ENCODE measurements around the gene NF2. TPM values are rescaled to one million over a fixed set of nuclear protein-coding genes. Genes with fewer than 3 reads are reported as not detected.

NF2 gene
- total RNA-seq, 4 donors from 2014 or later = 39.8 to 61.0 (median 45.1) TPM

- H3K27ac ChIP-seq = no peak overlapping the region
- peaks cover 0 to 3% (median 0%) of the 10 kb centered on the region in 3 donors for H3K4me1 ChIP-seq
- no peak overlapping the region for H3K4me3 ChIP-seq
- ATAC-seq = no peak
- no peaks in the 10 kb centered on the region for H3K9me3 ChIP-seq
- TF ChIP-seq CTCF (IDR thresholded peaks at IDR 0.05) (no peak), POLR2AphosphoS5 (IDR thresholded peaks at IDR 0.05) (no peak), EP300 (IDR thresholded peaks at IDR 0.05) (no peak), POLR2A (IDR thresholded peaks at IDR 0.05) (no peak)
- WGBS, 2 donors (ENCODE audit: low coverage in 1 of 2) = 79 to 81% methylated on average over 3 of the region's 4 CpGs
- no peaks in the 10 kb centered on the region for H3K27me3 ChIP-seq
- H3K36me3 ChIP-seq = peaks cover 0 to 93% of the 10 kb centered on the region in 2 donors
Measured at GRCh38 chr22:29658176-29658575, 54.7 kb downstream of the NF2 start.

GRCh38 chr22:29660021-29660420 is 56.6 kb downstream of the NF2 start:
- Histone ChIP-seq H3K27ac (no peak overlapping the region), H3K4me3 (no peak overlapping the region), H3K36me3 (peaks cover 0 to 99% of the 10 kb centered on the region in 2 donors), H3K9me3 (no peaks in the 10 kb centered on the region), H3K27me3 (no peaks in the 10 kb centered on the region), H3K4me1 (peaks cover 0 to 3% (median 0%) of the 10 kb centered on the region in 3 donors)
- TF ChIP-seq POLR2A (IDR thresholded peaks at IDR 0.05) (no peak), EP300 (IDR thresholded peaks at IDR 0.05) (no peak), POLR2AphosphoS5 (IDR thresholded peaks at IDR 0.05) (no peak), CTCF (IDR thresholded peaks at IDR 0.05) (no peak)
- ATAC-seq = no peak
- WGBS, 2 donors (ENCODE audit: low coverage in 1 of 2) = 80% methylated on average over 6 of the region's 11 CpGs; no CpG with 5 or more reads in 1 of the 2 donors

- no peak overlapping the region for H3K4me3 ChIP-seq
- no peak for ATAC-seq
- 42 to 47% methylated on average over 2 of the region's 2 CpGs for WGBS, 2 donors (ENCODE audit: low coverage in 1 of 2)
- H3K27ac ChIP-seq = no peak overlapping the region
- H3K27me3 ChIP-seq = no peaks in the 10 kb centered on the region
- TF ChIP-seq POLR2AphosphoS5 (IDR thresholded peaks at IDR 0.05) (no peak), EP300 (IDR thresholded peaks at IDR 0.05) (no peak), CTCF (IDR thresholded peaks at IDR 0.05) (no peak), POLR2A (IDR thresholded peaks at IDR 0.05) (no peak)
- no peaks in the 10 kb centered on the region for H3K9me3 ChIP-seq
- peaks cover 0 to 98% of the 10 kb centered on the region in 2 donors for H3K36me3 ChIP-seq
- peaks cover 0 to 3% (median 0%) of the 10 kb centered on the region in 3 donors for H3K4me1 ChIP-seq
Measured at GRCh38 chr22:29661336-29661735, 57.9 kb downstream of the NF2 start.

GRCh38 chr22:29663180-29663821 is 59.9 kb downstream of the NF2 start:
- no peak for ATAC-seq
- Histone ChIP-seq H3K4me1 (peaks cover 0 to 3% (median 0%) of the 10 kb centered on the region in 3 donors), H3K9me3 (no peaks in the 10 kb centered on the region), H3K27ac (no peak overlapping the region), H3K4me3 (no peak overlapping the region), H3K36me3 (peaks cover 0 to 98% of the 10 kb centered on the region in 2 donors), H3K27me3 (no peaks in the 10 kb centered on the region)
- TF ChIP-seq POLR2A (IDR thresholded peaks at IDR 0.05) (no peak), CTCF (IDR thresholded peaks at IDR 0.05) (no peak), POLR2AphosphoS5 (IDR thresholded peaks at IDR 0.05) (no peak), EP300 (IDR thresholded peaks at IDR 0.05) (no peak)
- WGBS, 2 donors (ENCODE audit: low coverage in 1 of 2) = 66 to 76% methylated on average over 5 to 8 of the region's 8 CpGs

DNA sequence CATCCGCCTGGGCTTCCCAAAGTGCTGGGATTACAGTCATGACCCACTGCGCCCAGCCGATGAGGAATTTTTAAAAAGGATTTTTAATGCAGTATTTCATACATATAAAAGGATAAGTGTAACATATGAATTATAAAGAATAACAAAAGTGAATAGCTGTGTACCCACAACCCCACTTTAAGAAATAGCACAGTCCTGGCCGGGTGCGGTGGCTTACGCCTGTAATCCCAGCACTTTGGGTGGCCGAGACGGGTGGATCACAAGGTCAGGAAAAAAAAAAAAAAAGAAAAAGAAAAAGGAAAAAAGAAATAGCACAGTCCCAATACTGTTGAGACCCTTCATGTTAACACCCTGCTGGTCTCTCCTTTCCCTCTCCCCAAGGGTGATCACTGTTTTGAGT is 62.1 kb downstream of the NF2 start:
- Histone ChIP-seq H3K27ac (no peak overlapping the region), H3K4me1 (peaks cover 0 to 3% (median 0%) of the 10 kb centered on the region in 3 donors), H3K36me3 (peaks cover 0 to 99% of the 10 kb centered on the region in 2 donors), H3K9me3 (no peaks in the 10 kb centered on the region), H3K27me3 (no peaks in the 10 kb centered on the region), H3K4me3 (no peak overlapping the region)
- TF ChIP-seq POLR2AphosphoS5 (IDR thresholded peaks at IDR 0.05) (no peak), POLR2A (IDR thresholded peaks at IDR 0.05) (no peak), CTCF (IDR thresholded peaks at IDR 0.05) (no peak), EP300 (IDR thresholded peaks at IDR 0.05) (no peak)
- 91 to 96% methylated on average over 4 to 5 of the region's 8 CpGs for WGBS, 2 donors (ENCODE audit: low coverage in 1 of 2)
- no peak for ATAC-seq

Data from gastroesophageal sphincter (tissue), 4 donors.